ENCODE results near the gene DNAJC5. TPM values are rescaled to one million over a fixed set of nuclear protein-coding genes. Genes with fewer than 3 reads are reported as not detected.

DNAJC5 gene
- total and polyA plus RNA-seq, 9 of the 15 experiments (the other 6 are each of a cell fraction or from before 2014, with no cell fraction given), result 0.95 to 42.8 (median 23.4) TPM

GRCh38 chr20:63979557-63980316 lies 84.8 kb downstream of the DNAJC5 start, which contains the start of gene SAMD10 (continued):
- 0 out of 2 replicates have a peak, but pooled peaks have one; percentile 70 for TF ChIP-seq ZNF395 (CRISPR knock-in tag; IDR thresholded peaks at IDR 0.05)
- TF ChIP-seq POLR2G (IDR thresholded peaks at IDR 0.05; ENCODE audit: low read depth, low read length), result peak; percentile 58
- peak; percentile 40 for TF ChIP-seq SAP30 (IDR thresholded peaks at IDR 0.05; ENCODE audit: borderline replicate concordance, insufficient read depth, low read depth, low read length, poor library complexity, severe bottlenecking)
- no peak for TF ChIP-seq DIDO1 (tag; IDR thresholded peaks at IDR 0.05; ENCODE audit: low read depth)
- no peak for TF ChIP-seq KDM1A (IDR thresholded peaks at IDR 0.05)
- no peak for TF ChIP-seq NCOA4 (IDR thresholded peaks at IDR 0.05; ENCODE audit: partially characterized antibody)
- no peak for TF ChIP-seq ZNF785 (CRISPR knock-in tag; IDR thresholded peaks at IDR 0.05)
- TF ChIP-seq ZFP91 (CRISPR knock-in tag; IDR thresholded peaks at IDR 0.05), result no peak
- TF ChIP-seq TAF1 (IDR thresholded peaks at IDR 0.05; ENCODE audit: control insufficient read depth, extremely low read depth, insufficient read depth, low read length, severe bottlenecking), result peak; percentile 28
- TF ChIP-seq PHF8 (IDR thresholded peaks at IDR 0.05; ENCODE audit: borderline replicate concordance, low read length), result peak; percentile 38; the same call in 1 of the 2 replicates
- no peak for TF ChIP-seq CGGBP1 (CRISPR knock-in tag; IDR thresholded peaks at IDR 0.05)
- no peak for TF ChIP-seq SMARCE1 (IDR thresholded peaks at IDR 0.05)
- TF ChIP-seq MXI1 (IDR thresholded peaks at IDR 0.05; ENCODE audit: low read depth, low read length), result no peak
- TF ChIP-seq E2F5 (CRISPR knock-in tag; IDR thresholded peaks at IDR 0.05), result no peak
- no peak for TF ChIP-seq ZNF655 (CRISPR knock-in tag; IDR thresholded peaks at IDR 0.05)
- TF ChIP-seq ZNF143 (CRISPR knock-in tag; IDR thresholded peaks at IDR 0.05), result 0 out of 2 replicates have a peak, but pooled peaks have one; percentile 2
- TF ChIP-seq POLR2A (conservative IDR thresholded peaks at IDR 0.05), result peak; percentile 57
- peak; percentile 26 for TF ChIP-seq PRDM10 (IDR thresholded peaks at IDR 0.05; ENCODE audit: partially characterized antibody)
